Nephron progenitor cell (in vitro differentiated cells): ENCODE measurements around the gene CYP1B1.

Experiments used
- DNase-seq: peaks from one replicate; pipeline ENCODE4 v3.0.0; 2021
- H3K27ac Mint-ChIP-seq: 2 replicates; pipeline ENCODE4 v1.8.0; 2021; ENCODE audit warnings: mild to moderate bottlenecking, moderate library complexity, mixed read lengths
- H3K27me3 Mint-ChIP-seq: 2 replicates; pipeline ENCODE4 v1.8.0; 2021; ENCODE audit warnings: mild to moderate bottlenecking, low read depth, mixed read lengths; ENCODE audit not compliant: poor library complexity
- H3K36me3 Mint-ChIP-seq: 2 replicates; pipeline ENCODE4 v1.8.0; 2021; ENCODE audit warnings: low read depth, mixed read lengths
- H3K4me1 Mint-ChIP-seq: 2 replicates; pipeline ENCODE4 v1.8.0; 2021; ENCODE audit warnings: mixed read lengths
- H3K4me3 Mint-ChIP-seq: 2 replicates; pipeline ENCODE4 v1.8.0; 2021; ENCODE audit warnings: mild to moderate bottlenecking, moderate library complexity, mixed read lengths
- H3K9me3 Mint-ChIP-seq: 2 replicates; pipeline ENCODE4 v1.8.0; 2021; ENCODE audit warnings: mild to moderate bottlenecking, moderate library complexity, mixed read lengths
- TF ChIP-seq, protein P1 (sequence below): fragments of 200-600 bp; sonication (generic); IDR thresholded peaks from 2 replicates; pipeline ENCODE4 v1.5.0; 2021; ENCODE audit warnings: antibody characterized with exemption

Gene CYP1B1

DNA sequence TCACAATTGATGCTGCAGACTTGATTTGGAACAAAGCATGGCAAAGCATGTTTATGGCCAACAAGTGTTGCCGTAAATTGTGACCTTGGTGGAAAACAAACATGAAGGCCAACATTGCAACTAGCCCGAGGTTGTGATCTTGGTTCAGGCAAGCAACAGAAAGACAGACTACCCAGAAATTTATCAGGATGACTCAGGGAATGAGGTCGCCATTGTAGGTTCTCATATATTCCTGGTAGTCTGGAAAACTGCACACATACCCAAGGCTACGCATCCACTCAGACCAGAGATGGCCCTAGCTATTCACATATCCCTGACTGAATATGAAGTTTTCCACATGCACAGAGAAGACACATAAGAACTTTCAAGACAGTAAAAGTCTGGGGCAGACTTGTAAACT, 30.1 kb downstream of the CYP1B1 start:
- TF ChIP-seq, protein P1, sequence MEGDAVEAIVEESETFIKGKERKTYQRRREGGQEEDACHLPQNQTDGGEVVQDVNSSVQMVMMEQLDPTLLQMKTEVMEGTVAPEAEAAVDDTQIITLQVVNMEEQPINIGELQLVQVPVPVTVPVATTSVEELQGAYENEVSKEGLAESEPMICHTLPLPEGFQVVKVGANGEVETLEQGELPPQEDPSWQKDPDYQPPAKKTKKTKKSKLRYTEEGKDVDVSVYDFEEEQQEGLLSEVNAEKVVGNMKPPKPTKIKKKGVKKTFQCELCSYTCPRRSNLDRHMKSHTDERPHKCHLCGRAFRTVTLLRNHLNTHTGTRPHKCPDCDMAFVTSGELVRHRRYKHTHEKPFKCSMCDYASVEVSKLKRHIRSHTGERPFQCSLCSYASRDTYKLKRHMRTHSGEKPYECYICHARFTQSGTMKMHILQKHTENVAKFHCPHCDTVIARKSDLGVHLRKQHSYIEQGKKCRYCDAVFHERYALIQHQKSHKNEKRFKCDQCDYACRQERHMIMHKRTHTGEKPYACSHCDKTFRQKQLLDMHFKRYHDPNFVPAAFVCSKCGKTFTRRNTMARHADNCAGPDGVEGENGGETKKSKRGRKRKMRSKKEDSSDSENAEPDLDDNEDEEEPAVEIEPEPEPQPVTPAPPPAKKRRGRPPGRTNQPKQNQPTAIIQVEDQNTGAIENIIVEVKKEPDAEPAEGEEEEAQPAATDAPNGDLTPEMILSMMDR = no peak
- Mint-ChIP-seq H3K4me1 (peaks cover 15% of the 10 kb centered on the region), H3K4me3 (no peak overlapping the region), H3K27ac (no peak overlapping the region), H3K9me3 (peaks cover 19% of the 10 kb centered on the region), H3K27me3 (peaks cover 7% of the 10 kb centered on the region), H3K36me3 (no peaks in the 10 kb centered on the region)
- DNase-seq = no peak

DNA sequence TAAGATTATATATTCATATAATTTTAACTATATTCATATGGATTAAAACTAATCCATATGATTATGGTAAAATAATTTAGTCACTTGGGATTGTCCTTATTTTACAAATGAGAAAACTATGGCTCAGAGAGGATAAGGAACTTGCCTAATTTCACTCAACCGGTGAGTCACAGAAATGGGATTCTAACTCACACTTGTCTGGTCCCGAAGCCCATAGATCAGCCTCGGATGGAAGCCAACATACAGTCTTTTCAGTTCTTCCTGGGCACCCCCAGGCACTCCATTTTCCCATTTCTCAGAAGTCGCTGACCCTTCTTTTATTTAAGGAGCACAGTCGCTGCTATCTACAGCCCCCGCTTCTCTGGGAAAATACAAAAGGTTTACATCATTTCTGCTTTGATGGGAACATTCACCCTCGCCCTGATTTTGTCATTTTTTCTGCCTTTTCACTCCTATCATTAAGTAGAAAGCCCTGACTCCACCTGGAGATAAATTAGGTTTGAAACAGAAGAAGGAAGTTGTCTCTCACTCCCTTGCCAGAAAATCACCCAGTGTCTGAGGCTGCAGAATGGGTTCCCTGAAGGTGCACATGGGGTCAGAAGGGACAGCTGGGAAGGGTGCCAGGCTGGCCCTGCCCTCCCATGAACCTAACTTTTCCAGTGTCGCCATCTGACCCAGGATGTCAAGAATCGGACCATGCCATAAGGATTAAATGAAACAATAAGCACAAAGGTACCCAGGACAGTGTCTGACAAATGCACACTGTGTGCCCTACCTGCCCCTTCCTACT, 36.6 kb downstream of the CYP1B1 start:
- peaks cover 39% of the 10 kb centered on the region for H3K27me3 Mint-ChIP-seq
- DNase-seq = no peak
- no peaks in the 10 kb centered on the region for H3K4me1 Mint-ChIP-seq
- no peak overlapping the region for H3K27ac Mint-ChIP-seq
- no peaks in the 10 kb centered on the region for H3K36me3 Mint-ChIP-seq
- H3K4me3 Mint-ChIP-seq = no peak overlapping the region
- peaks cover 19% of the 10 kb centered on the region for H3K9me3 Mint-ChIP-seq
- TF ChIP-seq, protein P1 = no peak

DNA sequence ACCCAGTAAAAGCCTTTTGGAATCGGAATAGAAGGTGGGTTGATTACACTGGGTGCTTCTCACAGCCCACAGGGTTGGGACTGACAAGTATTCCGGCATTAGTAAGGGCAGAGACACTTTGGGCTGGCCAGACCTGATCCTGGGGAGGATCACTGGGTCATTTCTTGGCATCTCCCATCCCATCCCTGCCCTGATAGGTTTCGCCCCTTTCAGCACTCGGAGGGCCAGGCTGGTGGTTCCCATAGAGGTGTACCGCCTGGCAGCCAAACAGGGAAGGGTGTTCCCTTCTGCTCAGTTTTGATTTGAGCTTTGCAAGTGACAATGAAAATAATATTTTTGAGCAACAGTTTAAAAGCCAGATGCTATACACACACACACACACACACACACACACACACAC, 37.3 kb downstream of the CYP1B1 start:
- Mint-ChIP-seq H3K4me1 (peaks cover 5% of the 10 kb centered on the region), H3K36me3 (no peaks in the 10 kb centered on the region), H3K9me3 (peaks cover 19% of the 10 kb centered on the region), H3K4me3 (peak overlapping the region; percentile 51), H3K27ac (no peak overlapping the region), H3K27me3 (peaks cover 39% of the 10 kb centered on the region)
- DNase-seq = no peak
- TF ChIP-seq, protein P1 = no peak

DNA sequence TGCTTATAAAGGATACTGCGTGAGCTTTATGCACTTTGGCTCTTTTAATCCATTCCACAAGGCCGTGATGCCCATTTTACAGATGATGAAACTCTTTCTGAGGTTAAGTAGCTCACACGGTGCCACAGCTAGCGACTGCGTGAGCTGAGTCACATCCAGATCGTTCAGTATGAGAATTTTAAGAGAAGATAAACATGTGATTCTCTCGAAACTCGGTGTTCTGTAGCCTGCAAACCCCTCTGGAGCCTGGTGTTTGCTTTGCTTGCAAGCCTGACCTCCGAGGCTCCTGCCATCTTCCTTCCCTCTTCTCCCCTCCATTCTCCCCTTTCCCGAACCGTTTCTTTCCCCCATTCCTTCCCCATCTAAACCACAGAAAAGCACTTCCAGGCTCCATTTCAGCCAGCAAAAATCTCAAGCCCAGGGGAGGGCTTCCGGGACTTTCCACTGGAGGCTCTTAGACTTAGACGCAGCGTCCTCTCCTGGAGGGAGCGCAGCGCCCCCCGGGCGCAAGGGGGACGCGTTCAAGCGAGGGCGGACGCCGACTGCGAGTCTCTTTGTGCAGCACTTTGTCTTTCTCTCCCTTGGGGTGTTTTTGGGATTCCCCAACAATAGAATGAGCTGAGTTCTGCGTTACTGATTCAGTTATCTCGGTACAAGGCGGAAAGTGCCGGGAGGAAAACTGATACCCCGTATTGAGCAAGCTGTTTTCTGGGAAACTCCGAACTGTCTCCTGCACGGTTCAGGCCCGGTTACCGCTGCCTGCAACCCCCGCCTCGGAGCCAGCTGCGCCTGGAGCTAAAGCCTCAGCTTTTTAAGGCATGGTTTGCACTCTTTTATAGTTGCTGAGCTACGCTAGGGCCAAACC, 38.0 kb downstream of the CYP1B1 start:
- H3K4me1 Mint-ChIP-seq = peaks cover 5% of the 10 kb centered on the region
- peaks cover 35% of the 10 kb centered on the region for H3K27me3 Mint-ChIP-seq
- H3K27ac Mint-ChIP-seq = no peak overlapping the region
- peak; percentile 35 for DNase-seq
- TF ChIP-seq, protein P1 = no peak
- peaks cover 12% of the 10 kb centered on the region for H3K9me3 Mint-ChIP-seq
- H3K4me3 Mint-ChIP-seq = peak overlapping the region; percentile 51
- H3K36me3 Mint-ChIP-seq = no peaks in the 10 kb centered on the region

DNA sequence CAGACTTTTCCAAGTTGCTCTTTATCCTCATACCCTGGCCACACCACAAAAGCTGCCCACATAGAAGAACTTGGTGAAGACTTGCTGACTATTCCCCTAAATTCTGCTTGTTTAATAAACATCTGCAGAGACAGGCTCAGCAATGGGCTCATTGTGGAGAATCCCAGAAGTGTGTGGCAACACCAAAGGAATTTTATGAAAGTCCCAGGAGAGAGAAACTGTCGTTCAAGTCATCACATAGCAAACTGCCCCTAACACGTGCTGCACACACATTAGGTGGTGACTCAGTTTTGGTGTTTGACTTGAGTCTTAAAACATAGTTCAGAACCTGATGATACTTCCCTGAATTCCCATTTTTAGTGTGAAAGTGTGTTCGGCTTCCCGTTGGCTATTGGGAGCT, 38.6 kb downstream of the CYP1B1 start:
- Mint-ChIP-seq H3K27ac (no peak overlapping the region), H3K27me3 (peaks cover 35% of the 10 kb centered on the region), H3K4me3 (no peak overlapping the region), H3K9me3 (peaks cover 8% of the 10 kb centered on the region), H3K4me1 (peaks cover 5% of the 10 kb centered on the region), H3K36me3 (no peaks in the 10 kb centered on the region)
- TF ChIP-seq, protein P1 = no peak
- DNase-seq = no peak
